HL-60 (cell line): ENCODE results near the gene TMPRSS12.

Experiments used
- DNase-seq, 2 experiments: peaks; one replicate each; pipeline ENCODE4 v3.0.0-alpha.2; 2010 to 2020; ENCODE audit warnings: low read depth in 1 of 2, low spot score in 1 of 2
- H3K27ac ChIP-seq: fragments of 250-450 bp; sonication (Bioruptor Pico); replicated peaks from 2 replicates; pipeline ENCODE4 v1.5.1; 2020; ENCODE audit warnings: mild to moderate bottlenecking, moderate library complexity
- H3K27me3 ChIP-seq: fragments of 250-450 bp; sonication (Bioruptor Pico); 2 replicates; pipeline ENCODE4 v1.5.1; 2021; ENCODE audit warnings: mild to moderate bottlenecking, moderate library complexity; ENCODE audit not compliant: insufficient read depth, poor library complexity, severe bottlenecking
- H3K4me3 ChIP-seq: replicated peaks from 2 replicates; pipeline ENCODE4 v1.5.1; 2011; ENCODE audit warnings: mild to moderate bottlenecking, control low read depth, low read length; ENCODE audit not compliant: insufficient read depth
- CTCF ChIP-seq: IDR thresholded peaks from one replicate; pipeline ENCODE4 v1.5.1; 2011; ENCODE audit warnings: low read length, control low read depth, inconsistent platforms; ENCODE audit not compliant: insufficient read depth
- GABPA ChIP-seq: IDR thresholded peaks from 2 replicates; pipeline ENCODE4 v1.6.1; 2012; ENCODE audit warnings: low read depth
- POLR2AphosphoS5 ChIP-seq: IDR thresholded peaks from 2 replicates; pipeline ENCODE4 v1.6.1; 2012; ENCODE audit warnings: low read depth
- SPI1 ChIP-seq: IDR thresholded peaks from 2 replicates; pipeline ENCODE4 v1.6.1; 2012; ENCODE audit warnings: low read depth, mild to moderate bottlenecking, borderline replicate concordance
- TF ChIP-seq, protein P1 (sequence below): IDR thresholded peaks from 2 replicates; pipeline ENCODE4 v1.6.1; 2012; ENCODE audit warnings: low read depth; ENCODE audit not compliant: insufficient replicate concordance

TMPRSS12 gene

DNA sequence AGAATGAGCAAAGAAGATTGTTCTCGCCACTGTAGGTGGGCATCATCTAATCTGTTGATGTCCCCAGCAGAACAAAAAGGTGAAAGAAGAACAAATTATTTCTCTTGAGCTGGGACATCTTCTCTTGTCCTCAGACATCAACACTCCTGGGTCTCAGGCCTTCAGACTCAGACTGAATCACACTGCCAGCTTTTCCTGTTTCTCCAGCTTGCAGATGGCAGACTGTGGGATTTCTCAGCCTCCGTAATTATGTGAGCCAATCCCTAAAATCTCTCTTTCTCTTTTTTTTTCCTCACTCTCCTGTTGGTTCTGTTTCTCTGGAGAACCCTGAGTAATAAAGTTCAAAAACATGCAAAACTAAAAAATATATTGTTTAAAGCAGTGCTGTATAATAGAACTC lies 3.7 kb upstream of the TMPRSS12 start:
- DNase-seq: no peak
- H3K27me3 ChIP-seq: no peaks in the 10 kb centered on the region
- H3K4me3 ChIP-seq: no peak overlapping the region
- H3K27ac ChIP-seq: no peak overlapping the region
- no peak for TF ChIP-seq CTCF

- TF ChIP-seq POLR2AphosphoS5 (no peak), SPI1 (no peak)
- DNase-seq: peak in 1 of 2 experiments; percentile 6
- Histone ChIP-seq H3K4me3 (no peak overlapping the region), H3K27ac (no peak overlapping the region), H3K27me3 (no peaks in the 10 kb centered on the region)
These were observed 1.8 kb upstream of the TMPRSS12 start for GRCh38 chr12:50840809-50841487.

- Histone ChIP-seq H3K27ac (no peak overlapping the region), H3K27me3 (no peaks in the 10 kb centered on the region), H3K4me3 (no peak overlapping the region)
- DNase-seq: no peak
- TF ChIP-seq GABPA (no peak), SPI1 (no peak), CTCF (no peak), POLR2AphosphoS5 (no peak)
- TF ChIP-seq, protein P1, sequence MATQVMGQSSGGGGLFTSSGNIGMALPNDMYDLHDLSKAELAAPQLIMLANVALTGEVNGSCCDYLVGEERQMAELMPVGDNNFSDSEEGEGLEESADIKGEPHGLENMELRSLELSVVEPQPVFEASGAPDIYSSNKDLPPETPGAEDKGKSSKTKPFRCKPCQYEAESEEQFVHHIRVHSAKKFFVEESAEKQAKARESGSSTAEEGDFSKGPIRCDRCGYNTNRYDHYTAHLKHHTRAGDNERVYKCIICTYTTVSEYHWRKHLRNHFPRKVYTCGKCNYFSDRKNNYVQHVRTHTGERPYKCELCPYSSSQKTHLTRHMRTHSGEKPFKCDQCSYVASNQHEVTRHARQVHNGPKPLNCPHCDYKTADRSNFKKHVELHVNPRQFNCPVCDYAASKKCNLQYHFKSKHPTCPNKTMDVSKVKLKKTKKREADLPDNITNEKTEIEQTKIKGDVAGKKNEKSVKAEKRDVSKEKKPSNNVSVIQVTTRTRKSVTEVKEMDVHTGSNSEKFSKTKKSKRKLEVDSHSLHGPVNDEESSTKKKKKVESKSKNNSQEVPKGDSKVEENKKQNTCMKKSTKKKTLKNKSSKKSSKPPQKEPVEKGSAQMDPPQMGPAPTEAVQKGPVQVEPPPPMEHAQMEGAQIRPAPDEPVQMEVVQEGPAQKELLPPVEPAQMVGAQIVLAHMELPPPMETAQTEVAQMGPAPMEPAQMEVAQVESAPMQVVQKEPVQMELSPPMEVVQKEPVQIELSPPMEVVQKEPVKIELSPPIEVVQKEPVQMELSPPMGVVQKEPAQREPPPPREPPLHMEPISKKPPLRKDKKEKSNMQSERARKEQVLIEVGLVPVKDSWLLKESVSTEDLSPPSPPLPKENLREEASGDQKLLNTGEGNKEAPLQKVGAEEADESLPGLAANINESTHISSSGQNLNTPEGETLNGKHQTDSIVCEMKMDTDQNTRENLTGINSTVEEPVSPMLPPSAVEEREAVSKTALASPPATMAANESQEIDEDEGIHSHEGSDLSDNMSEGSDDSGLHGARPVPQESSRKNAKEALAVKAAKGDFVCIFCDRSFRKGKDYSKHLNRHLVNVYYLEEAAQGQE: no peak
These were observed 802 bp upstream of the TMPRSS12 start for GRCh38 chr12:50841716-50842531.

GRCh38 chr12:50845021-50845647 lies 2.4 kb downstream of the TMPRSS12 start:
- no peaks in the 10 kb centered on the region for H3K27me3 ChIP-seq
- no peak for DNase-seq
- TF ChIP-seq POLR2AphosphoS5 (no peak), GABPA (no peak), SPI1 (no peak), CTCF (no peak)
- TF ChIP-seq, protein P1: no peak
- no peak overlapping the region for H3K27ac ChIP-seq
- no peak overlapping the region for H3K4me3 ChIP-seq
